ENCODE measurements around the gene SKAP1. TPM values are rescaled to one million over a fixed set of nuclear protein-coding genes. Genes with fewer than 3 reads are reported as not detected.
A peak's percentile ranks its signal among the peaks of the same experiment; 100 is the strongest.

Gene SKAP1
- polyA plus RNA-seq, 3 donors = 0.13 to 1.0 (median 0.52) TPM

- peaks cover 17 to 20% of the 10 kb centered on the region in 2 donors for H3K27me3 ChIP-seq (ENCODE audit: control insufficient read depth in 2 of 2, insufficient read depth in 2 of 2, low read length in 2 of 2)
Observed at GRCh38 chr17:48460052-48460451, 30.0 kb upstream of the SKAP1 start.

GRCh38 chr17:48459070-48459844 lies 29.2 kb upstream of the SKAP1 start:
- no peak overlapping the region for H3K9ac ChIP-seq (ENCODE audit: insufficient read depth, low read length, poor library complexity, severe bottlenecking)
- Mint-ChIP-seq H3K9me3 (peaks cover 0 to 6% (median 0%) of the 10 kb centered on the region in 7 donors), H3K27me3 (ENCODE audit: low read depth in 3 of 3) (peaks cover 10 to 32% (median 23%) of the 10 kb centered on the region in 3 donors), H3K36me3 (no peaks in the 10 kb centered on the region), H3K4me3 (no peak overlapping the region), H3K27ac (no peak overlapping the region), H3K4me1 (peaks cover 6% of the 10 kb centered on the region)
- no peaks in the 10 kb centered on the region for H3K79me2 ChIP-seq (ENCODE audit: insufficient read depth, low read length)
- WGBS (ENCODE audit: insufficient coverage) = 89% methylated on average over 2 of the region's 4 CpGs
- intact Hi-C loops (cut with micrococcal nuclease) = loop anchor here in 1 of 2 donors (10.0 kb wide), 1 partner anchor 434 kb away; no protein-coding TSS in a partner anchor
- H2AFZ ChIP-seq (ENCODE audit: insufficient read depth, low read depth, low read length, poor library complexity, severe bottlenecking) = no peak overlapping the region
- peaks cover 20 to 21% of the 10 kb centered on the region in 2 donors for H3K27me3 ChIP-seq (ENCODE audit: control insufficient read depth in 2 of 2, insufficient read depth in 2 of 2, low read length in 2 of 2)
- no peak for TF ChIP-seq CTCF (IDR thresholded peaks at IDR 0.05)
- H3K27ac ChIP-seq (ENCODE audit: low read depth in 1 of 2, low read length in 2 of 2) = no peak overlapping the region
- no peak overlapping the region for H3K4me2 ChIP-seq (replicated peaks; ENCODE audit: extremely low read depth, low read length, poor library complexity, severe bottlenecking)
- no peaks in the 10 kb centered on the region for H4K20me1 ChIP-seq (ENCODE audit: insufficient read depth, low read length)
- no peaks in the 10 kb centered on the region for H3K36me3 ChIP-seq (replicated peaks in 1 of 2; ENCODE audit: control insufficient read depth in 1 of 2, insufficient read depth in 2 of 2, low read length in 2 of 2)
- no peaks in the 10 kb centered on the region for H3K9me3 ChIP-seq (replicated peaks in 1 of 2; ENCODE audit: control insufficient read depth in 1 of 2, insufficient read depth in 1 of 2, low read length in 2 of 2)
- DNase-seq = no peak
- no peak overlapping the region for H3K4me3 ChIP-seq (replicated peaks in 1 of 3; ENCODE audit: low read depth in 2 of 3, low read length in 3 of 3)
- no peaks in the 10 kb centered on the region for H3K4me1 ChIP-seq (ENCODE audit: control insufficient read depth in 1 of 2, insufficient read depth in 2 of 2, low read length in 2 of 2)

More at GRCh38 chr17:48460052-48460451, 30.0 kb upstream of the SKAP1 start:
- no peak for TF ChIP-seq CTCF (IDR thresholded peaks at IDR 0.05)
- Histone ChIP-seq H3K4me2 (replicated peaks; ENCODE audit: extremely low read depth, low read length, poor library complexity, severe bottlenecking) (no peak overlapping the region), H3K4me1 (ENCODE audit: control insufficient read depth in 1 of 2, insufficient read depth in 2 of 2, low read length in 2 of 2) (no peaks in the 10 kb centered on the region), H2AFZ (ENCODE audit: insufficient read depth, low read depth, low read length, poor library complexity, severe bottlenecking) (no peak overlapping the region), H3K4me3 (replicated peaks in 1 of 3; ENCODE audit: low read depth in 2 of 3, low read length in 3 of 3) (no peak overlapping the region), H3K9me3 (replicated peaks in 1 of 2; ENCODE audit: control insufficient read depth in 1 of 2, insufficient read depth in 1 of 2, low read length in 2 of 2) (no peaks in the 10 kb centered on the region), H3K27ac (ENCODE audit: low read depth in 1 of 2, low read length in 2 of 2) (no peak overlapping the region), H3K79me2 (ENCODE audit: insufficient read depth, low read length) (no peaks in the 10 kb centered on the region), H3K36me3 (replicated peaks in 1 of 2; ENCODE audit: control insufficient read depth in 1 of 2, insufficient read depth in 2 of 2, low read length in 2 of 2) (no peaks in the 10 kb centered on the region), H3K9ac (ENCODE audit: insufficient read depth, low read length, poor library complexity, severe bottlenecking) (no peak overlapping the region), H4K20me1 (ENCODE audit: insufficient read depth, low read length) (no peaks in the 10 kb centered on the region)
- peak overlapping the region in 1 of 7 donors; percentile 7 for H3K27ac Mint-ChIP-seq
- H3K36me3 Mint-ChIP-seq = no peaks in the 10 kb centered on the region
- H3K4me3 Mint-ChIP-seq = peak overlapping the region in 1 of 2 donors; percentile 28
- 0% methylated on average over 1 of the region's 3 CpGs for WGBS (ENCODE audit: insufficient coverage)
- H3K9me3 Mint-ChIP-seq = peaks cover 0 to 4% (median 0%) of the 10 kb centered on the region in 7 donors
- H3K27me3 Mint-ChIP-seq (ENCODE audit: low read depth in 3 of 3) = peaks cover 10 to 31% (median 23%) of the 10 kb centered on the region in 3 donors
- DNase-seq = peak in 1 of 3 donors; percentile 11
- intact Hi-C loops (cut with micrococcal nuclease) = no loop called here
- H3K4me1 Mint-ChIP-seq = peaks cover 6% of the 10 kb centered on the region
